PFSK-1 (cell line): ENCODE results near the gene TNRC18.

Experiments used
- FOXP2 ChIP-seq: optimal IDR thresholded peaks from 2 replicates; pipeline ENCODE3; 2011; ENCODE audit warnings: borderline replicate concordance, control low read depth, inconsistent platforms; ENCODE audit not compliant: insufficient read depth; ENCODE audit errors: extremely low read length, extremely low read depth
- POLR2AphosphoS5 ChIP-seq: IDR thresholded peaks from 2 replicates; pipeline ENCODE4 v1.6.1; 2012; ENCODE audit warnings: low read depth, mild to moderate bottlenecking, control low read depth, low read length, moderate library complexity
- SIN3A ChIP-seq: IDR thresholded peaks from 2 replicates; pipeline ENCODE4 v1.6.1; 2012; ENCODE audit warnings: mild to moderate bottlenecking, low read length, moderate library complexity, borderline replicate concordance; ENCODE audit not compliant: insufficient read depth
- TAF1 ChIP-seq: IDR thresholded peaks from 2 replicates; pipeline ENCODE4 v1.6.1; 2012; ENCODE audit warnings: low read length, control low read depth, borderline replicate concordance; ENCODE audit not compliant: insufficient read depth
- TF ChIP-seq, protein P1 (sequence below), 2 experiments: IDR thresholded peaks; 2 replicates each; pipeline versions ENCODE4 v1.6.1 to v1.8.0; 2011 to 2012; ENCODE audit warnings: low read depth in 2 of 2, low read length in 2 of 2, control low read depth in 1 of 2, inconsistent platforms in 1 of 2, mild to moderate bottlenecking in 1 of 2, moderate library complexity in 1 of 2; ENCODE audit not compliant: insufficient read depth in 1 of 2

Gene TNRC18

DNA sequence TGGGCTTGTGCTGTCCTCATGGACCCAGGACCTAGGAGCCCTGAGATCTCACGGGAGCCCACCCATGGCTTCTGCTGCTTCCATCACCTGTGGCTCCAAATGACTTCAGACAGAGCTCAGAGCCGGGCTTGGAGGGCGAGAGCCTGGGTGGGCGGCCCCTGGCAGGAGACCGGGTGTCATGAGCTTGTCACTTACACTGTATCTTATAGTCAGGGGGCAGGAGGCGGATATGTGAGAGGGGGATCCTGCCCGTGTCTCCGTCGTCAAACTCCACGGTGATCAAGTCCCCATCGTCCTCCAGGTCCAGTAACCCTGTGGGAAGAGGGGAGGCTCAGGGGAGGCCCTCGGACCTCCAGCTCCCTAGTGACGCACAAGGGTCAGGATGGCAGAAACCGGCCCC lies 107.9 kb downstream of the TNRC18 start:
- TF ChIP-seq SIN3A (no peak), FOXP2 (no peak), POLR2AphosphoS5 (no peak)

DNA sequence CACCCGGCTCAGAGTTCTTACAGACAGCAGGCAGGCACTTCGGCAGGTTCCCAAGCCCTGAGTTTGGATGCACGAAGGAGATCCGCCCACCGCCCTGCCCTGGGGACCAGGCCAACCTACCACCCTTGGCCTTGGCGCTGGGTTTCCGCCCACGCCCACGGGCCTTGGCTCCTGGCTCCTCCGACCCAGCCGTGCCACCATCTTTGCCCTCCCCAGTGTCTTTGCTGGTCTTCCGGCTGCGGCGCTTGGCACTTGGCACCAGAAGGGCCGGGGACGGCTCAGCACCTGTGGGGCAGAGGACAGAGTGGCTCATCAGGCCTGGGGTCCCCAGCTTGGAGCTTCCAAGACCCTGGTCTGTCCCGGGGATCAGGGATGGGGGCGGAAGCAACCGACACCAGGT lies 108.8 kb downstream of the TNRC18 start:
- TF ChIP-seq TAF1 (no peak), SIN3A (no peak)

DNA sequence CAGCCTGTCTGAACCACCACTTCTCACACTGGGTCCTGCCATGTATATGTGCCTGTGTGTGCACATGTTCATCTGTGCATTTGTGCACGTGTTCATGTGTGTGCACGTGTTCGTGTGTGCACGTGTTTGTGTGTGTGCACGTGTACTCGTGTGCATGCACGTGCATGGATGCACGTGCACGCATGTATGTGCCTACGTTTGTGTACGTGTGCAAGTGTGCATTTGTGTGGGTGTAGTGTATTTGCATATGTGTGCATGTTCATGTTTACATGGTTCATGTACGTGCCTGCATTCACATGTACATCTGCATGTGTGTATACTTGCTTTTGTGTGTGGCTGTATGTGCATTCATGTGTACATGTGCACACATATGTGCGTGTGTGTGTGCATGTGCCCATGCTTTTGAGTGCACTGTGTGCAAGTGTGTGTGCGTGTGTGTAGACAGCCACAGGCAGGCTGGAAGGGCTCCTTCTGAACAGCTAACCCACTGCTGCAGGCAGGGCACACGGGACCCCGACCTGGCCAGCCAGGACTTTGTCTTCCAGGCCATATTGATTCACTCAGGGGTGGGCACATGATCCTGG lies 112.7 kb downstream of the TNRC18 start:
- TF ChIP-seq FOXP2 (no peak), SIN3A (no peak), TAF1 (no peak)
- TF ChIP-seq, protein P1, sequence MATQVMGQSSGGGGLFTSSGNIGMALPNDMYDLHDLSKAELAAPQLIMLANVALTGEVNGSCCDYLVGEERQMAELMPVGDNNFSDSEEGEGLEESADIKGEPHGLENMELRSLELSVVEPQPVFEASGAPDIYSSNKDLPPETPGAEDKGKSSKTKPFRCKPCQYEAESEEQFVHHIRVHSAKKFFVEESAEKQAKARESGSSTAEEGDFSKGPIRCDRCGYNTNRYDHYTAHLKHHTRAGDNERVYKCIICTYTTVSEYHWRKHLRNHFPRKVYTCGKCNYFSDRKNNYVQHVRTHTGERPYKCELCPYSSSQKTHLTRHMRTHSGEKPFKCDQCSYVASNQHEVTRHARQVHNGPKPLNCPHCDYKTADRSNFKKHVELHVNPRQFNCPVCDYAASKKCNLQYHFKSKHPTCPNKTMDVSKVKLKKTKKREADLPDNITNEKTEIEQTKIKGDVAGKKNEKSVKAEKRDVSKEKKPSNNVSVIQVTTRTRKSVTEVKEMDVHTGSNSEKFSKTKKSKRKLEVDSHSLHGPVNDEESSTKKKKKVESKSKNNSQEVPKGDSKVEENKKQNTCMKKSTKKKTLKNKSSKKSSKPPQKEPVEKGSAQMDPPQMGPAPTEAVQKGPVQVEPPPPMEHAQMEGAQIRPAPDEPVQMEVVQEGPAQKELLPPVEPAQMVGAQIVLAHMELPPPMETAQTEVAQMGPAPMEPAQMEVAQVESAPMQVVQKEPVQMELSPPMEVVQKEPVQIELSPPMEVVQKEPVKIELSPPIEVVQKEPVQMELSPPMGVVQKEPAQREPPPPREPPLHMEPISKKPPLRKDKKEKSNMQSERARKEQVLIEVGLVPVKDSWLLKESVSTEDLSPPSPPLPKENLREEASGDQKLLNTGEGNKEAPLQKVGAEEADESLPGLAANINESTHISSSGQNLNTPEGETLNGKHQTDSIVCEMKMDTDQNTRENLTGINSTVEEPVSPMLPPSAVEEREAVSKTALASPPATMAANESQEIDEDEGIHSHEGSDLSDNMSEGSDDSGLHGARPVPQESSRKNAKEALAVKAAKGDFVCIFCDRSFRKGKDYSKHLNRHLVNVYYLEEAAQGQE (IDR thresholded peaks at IDR 0.05; ENCODE audit: insufficient read depth in 1 of 2, low read depth in 2 of 2, low read length in 2 of 2): no peak

DNA sequence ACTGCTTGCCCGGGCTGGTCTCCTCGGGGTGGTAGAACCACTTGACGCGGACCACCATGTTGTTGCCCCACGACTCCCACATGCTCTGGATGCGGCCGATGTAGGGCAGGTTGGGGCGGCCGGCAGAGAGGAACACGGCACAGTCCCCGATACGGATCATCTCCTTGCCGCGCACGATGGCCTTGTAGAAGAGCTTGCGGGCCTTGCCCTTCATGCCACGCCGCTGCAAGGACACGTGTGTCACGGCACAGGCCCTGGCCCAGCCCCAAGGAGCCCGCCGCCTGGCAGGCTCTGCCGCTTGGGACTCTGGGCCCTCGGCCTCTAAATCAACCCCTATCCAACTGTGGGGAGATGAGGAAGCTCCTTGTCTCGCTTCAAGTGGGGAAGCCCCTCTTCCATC lies 114.5 kb downstream of the TNRC18 start:
- TF ChIP-seq TAF1 (no peak), FOXP2 (no peak), POLR2AphosphoS5 (no peak), SIN3A (no peak)
- TF ChIP-seq, protein P1 (IDR thresholded peaks at IDR 0.05; ENCODE audit: insufficient read depth in 1 of 2, low read depth in 2 of 2, low read length in 2 of 2): no peak

DNA sequence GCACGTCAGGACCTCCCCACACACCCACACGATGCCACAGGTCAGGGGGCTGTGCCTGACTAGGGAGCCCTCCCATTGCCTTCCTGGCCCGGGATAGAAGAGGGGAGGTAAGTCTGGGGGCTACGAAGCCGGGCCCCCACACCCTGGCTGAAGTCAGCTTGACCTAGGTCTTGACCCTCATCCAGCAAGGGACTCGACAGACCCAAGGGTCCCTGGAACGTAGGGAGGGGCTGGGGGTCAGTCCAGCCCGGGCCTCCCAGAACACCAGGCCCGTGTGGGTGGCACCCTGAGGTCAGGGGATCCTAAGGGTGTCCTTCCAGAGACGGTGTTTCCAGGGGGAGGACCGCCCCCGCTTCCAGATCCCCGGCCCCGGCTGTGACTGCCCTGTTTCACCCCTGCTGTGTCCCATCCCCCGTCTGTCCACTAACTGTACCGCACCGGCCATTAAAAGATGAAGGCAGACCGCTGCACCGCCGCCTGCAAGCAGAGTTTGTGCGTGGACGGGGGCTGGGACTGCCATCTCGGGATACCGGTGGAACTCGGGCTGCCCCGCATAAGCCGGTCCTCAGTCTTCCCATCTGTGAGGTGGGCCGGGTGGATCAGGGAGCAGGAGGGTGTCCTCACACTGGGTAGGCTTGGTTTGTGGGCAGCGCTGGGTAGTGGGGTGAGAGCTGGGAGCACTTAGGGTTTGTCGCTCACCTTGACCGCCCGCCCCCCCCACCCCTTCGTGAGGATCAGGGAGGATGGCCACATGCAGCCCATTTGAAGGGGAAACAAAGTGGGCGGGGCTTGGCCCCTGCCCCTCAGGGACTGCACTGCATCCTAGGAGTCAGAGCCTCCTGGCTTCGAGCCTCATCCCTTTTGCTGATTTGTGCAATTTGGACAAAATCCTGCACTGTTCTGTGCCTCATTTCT lies 119.8 kb downstream of the TNRC18 start:
- TF ChIP-seq, protein P1 (IDR thresholded peaks at IDR 0.05; ENCODE audit: insufficient read depth in 1 of 2, low read depth in 2 of 2, low read length in 2 of 2): no peak
- TF ChIP-seq TAF1: no peak
- no peak for TF ChIP-seq POLR2AphosphoS5
- no peak for TF ChIP-seq SIN3A
- no peak for TF ChIP-seq FOXP2

DNA sequence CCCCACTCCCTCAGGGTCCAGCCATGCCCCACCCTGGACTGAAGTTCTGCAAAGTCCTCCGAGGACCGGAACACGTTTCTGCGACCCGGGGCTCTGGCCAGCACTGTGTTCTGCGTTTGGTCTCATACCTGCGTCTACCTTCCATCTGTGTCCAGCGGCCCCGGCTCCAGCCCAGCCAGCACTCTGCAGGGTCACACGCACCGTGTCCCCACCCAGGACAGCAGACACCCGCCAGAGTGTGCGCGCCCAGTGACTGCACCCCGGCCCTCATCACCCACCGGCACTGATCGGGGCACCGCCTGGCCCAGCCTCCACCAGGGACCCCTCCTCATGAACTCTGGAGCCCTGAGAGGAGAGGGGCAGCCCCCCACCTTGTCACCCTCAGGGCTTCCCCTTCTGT lies 120.6 kb downstream of the TNRC18 start:
- TF ChIP-seq, protein P1 (IDR thresholded peaks at IDR 0.05; ENCODE audit: insufficient read depth in 1 of 2, low read depth in 2 of 2, low read length in 2 of 2): no peak
- TF ChIP-seq POLR2AphosphoS5 (no peak), SIN3A (no peak), FOXP2 (no peak), TAF1 (no peak)
